WTC11 (cell line): Measurements from ENCODE around the gene M1AP.

ENCODE experiments used
- ETV6 ChIP-seq: sonication (generic); formaldehyde crosslinking; IDR thresholded peaks from 2 replicates; pipeline ENCODE4 v1.8.1; 2022; ENCODE audit warnings: mild to moderate bottlenecking, missing genetic modification reagents
- TF ChIP-seq, protein P1 (sequence below): fragments of 200-600 bp; IDR thresholded peaks from 2 replicates; pipeline ENCODE4 v1.8.0; 2022; ENCODE audit warnings: antibody characterized with exemption

DNA sequence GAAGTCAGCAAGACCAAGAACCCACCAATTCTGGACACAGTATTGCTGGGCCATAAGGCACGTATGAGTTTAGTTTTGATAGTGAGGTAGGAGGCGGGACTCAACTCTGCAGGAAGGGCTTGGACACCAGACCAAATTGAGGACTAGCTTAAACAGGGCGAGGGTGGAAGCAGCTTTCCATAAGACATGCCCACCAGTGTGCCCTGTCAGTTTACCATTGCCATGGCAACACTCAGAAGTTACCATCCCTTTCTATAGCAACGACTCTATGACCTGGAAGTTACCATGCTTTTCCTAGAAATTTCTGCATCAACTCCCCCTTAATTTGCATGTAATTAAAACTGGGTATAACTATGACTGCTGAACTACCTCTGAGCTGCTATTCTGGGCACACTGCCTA is 2.8 kb downstream of the M1AP start:
- TF ChIP-seq, protein P1, sequence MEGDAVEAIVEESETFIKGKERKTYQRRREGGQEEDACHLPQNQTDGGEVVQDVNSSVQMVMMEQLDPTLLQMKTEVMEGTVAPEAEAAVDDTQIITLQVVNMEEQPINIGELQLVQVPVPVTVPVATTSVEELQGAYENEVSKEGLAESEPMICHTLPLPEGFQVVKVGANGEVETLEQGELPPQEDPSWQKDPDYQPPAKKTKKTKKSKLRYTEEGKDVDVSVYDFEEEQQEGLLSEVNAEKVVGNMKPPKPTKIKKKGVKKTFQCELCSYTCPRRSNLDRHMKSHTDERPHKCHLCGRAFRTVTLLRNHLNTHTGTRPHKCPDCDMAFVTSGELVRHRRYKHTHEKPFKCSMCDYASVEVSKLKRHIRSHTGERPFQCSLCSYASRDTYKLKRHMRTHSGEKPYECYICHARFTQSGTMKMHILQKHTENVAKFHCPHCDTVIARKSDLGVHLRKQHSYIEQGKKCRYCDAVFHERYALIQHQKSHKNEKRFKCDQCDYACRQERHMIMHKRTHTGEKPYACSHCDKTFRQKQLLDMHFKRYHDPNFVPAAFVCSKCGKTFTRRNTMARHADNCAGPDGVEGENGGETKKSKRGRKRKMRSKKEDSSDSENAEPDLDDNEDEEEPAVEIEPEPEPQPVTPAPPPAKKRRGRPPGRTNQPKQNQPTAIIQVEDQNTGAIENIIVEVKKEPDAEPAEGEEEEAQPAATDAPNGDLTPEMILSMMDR: no peak
- no peak for TF ChIP-seq ETV6 (CRISPR knock-in tag)
